Lower leg skin (tissue), 3 donors: ENCODE measurements around the gene ATG101.

Experiments
- POLR2A ChIP-seq, 2 donors: fragments of 450-650 bp; IDR thresholded peaks; one replicate each; pipeline ENCODE4 v1.6.1; 2016 to 2017; ENCODE audit warnings: antibody characterized with exemption in 2 of 2, mild to moderate bottlenecking in 1 of 2, moderate library complexity in 1 of 2
- TF ChIP-seq, protein P1 (sequence below), 3 donors: fragments of 450-650 bp; IDR thresholded peaks; one replicate each; pipeline ENCODE4 v1.5.1; 2016; ENCODE audit warnings: antibody characterized with exemption in 3 of 3, mild to moderate bottlenecking in 3 of 3, moderate library complexity in 2 of 3

DNA sequence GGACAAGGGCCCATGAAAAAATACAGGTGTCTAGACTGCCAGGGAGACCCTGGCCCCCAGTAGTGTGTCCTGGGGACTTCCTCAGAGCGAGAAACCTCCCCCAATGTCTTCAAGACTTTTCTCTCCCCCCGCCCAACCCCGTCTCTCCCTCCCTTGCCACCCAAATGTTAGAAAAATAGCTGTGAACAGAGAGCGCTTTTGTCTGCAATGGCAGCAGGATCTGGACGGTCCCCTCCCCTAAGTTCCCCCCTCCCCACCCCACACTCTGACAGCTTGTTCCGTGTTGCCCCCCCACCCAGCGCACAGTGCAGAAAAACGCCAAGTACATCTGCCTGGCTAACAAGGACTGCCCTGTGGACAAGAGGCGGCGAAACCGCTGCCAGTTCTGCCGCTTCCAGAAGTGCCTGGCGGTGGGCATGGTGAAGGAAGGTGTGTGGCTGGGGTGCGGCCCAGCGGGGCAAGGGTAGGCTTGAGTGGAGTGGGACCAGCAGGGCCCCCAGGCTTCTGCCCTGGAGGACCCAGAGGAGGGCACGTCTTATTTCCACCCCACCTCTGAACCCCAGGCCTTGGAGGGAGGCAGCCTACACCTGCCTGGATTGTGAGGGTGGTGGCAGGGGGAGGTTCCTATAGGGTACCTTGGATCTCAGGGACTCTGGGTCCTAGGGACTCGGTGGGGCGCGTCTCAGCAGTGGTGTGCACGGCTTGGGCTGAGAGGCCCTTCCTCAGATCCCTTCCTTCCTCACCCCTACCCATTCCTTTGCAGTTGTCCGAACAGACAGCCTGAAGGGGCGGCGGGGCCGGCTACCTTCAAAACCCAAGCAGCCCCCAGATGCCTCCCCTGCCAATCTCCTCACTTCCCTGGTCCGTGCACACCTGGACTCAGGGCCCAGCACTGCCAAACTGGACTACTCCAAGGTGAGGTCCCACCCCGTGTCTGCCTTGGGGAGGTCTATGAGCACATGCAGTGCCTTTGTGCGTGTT lies 13.8 kb upstream of the ATG101 start:
- TF ChIP-seq, protein P1, sequence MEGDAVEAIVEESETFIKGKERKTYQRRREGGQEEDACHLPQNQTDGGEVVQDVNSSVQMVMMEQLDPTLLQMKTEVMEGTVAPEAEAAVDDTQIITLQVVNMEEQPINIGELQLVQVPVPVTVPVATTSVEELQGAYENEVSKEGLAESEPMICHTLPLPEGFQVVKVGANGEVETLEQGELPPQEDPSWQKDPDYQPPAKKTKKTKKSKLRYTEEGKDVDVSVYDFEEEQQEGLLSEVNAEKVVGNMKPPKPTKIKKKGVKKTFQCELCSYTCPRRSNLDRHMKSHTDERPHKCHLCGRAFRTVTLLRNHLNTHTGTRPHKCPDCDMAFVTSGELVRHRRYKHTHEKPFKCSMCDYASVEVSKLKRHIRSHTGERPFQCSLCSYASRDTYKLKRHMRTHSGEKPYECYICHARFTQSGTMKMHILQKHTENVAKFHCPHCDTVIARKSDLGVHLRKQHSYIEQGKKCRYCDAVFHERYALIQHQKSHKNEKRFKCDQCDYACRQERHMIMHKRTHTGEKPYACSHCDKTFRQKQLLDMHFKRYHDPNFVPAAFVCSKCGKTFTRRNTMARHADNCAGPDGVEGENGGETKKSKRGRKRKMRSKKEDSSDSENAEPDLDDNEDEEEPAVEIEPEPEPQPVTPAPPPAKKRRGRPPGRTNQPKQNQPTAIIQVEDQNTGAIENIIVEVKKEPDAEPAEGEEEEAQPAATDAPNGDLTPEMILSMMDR (IDR thresholded peaks at IDR 0.05): no peak
- no peak for TF ChIP-seq POLR2A (IDR thresholded peaks at IDR 0.05)
